ENCODE data around the gene BANP. TPM values are rescaled to one million over a fixed set of nuclear protein-coding genes. Genes with fewer than 3 reads are reported as not detected.

The BANP gene
- total RNA-seq, 1 donor from 2014 or later = 28.2 TPM

- no peak overlapping the region for H3K4me3 ChIP-seq (ENCODE audit: low read length in 3 of 3)
- H3K27ac ChIP-seq (ENCODE audit: low read depth, low read length) = peak overlapping the region; percentile 43
- H3K4me1 ChIP-seq (ENCODE audit: control insufficient read depth in 3 of 3, insufficient read depth in 3 of 3, low read length in 3 of 3) = peaks cover 39 to 52% (median 47%) of the 10 kb centered on the region in 3 donors
- peak overlapping the region in 2 of 3 donors; percentile 16 to 47 for H3K9ac ChIP-seq (ENCODE audit: low read depth in 1 of 3, low read length in 3 of 3)
- H3K27me3 ChIP-seq (ENCODE audit: control insufficient read depth in 3 of 3, insufficient read depth in 3 of 3, low read length in 3 of 3) = no peaks in the 10 kb centered on the region
- H3K9me3 ChIP-seq (ENCODE audit: control insufficient read depth in 3 of 3, low read length in 3 of 3) = no peaks in the 10 kb centered on the region
- peaks cover 6 to 7% (median 6%) of the 10 kb centered on the region in 3 donors for H3K36me3 ChIP-seq (ENCODE audit: control insufficient read depth in 3 of 3, insufficient read depth in 3 of 3, low read length in 3 of 3)
Measured at GRCh38 chr16:87955302-87956097, 4.3 kb downstream of the BANP start.

- Histone ChIP-seq H3K9me3 (ENCODE audit: control insufficient read depth in 3 of 3, low read length in 3 of 3) (no peaks in the 10 kb centered on the region), H3K4me3 (ENCODE audit: low read length in 3 of 3) (no peak overlapping the region), H3K27ac (ENCODE audit: low read depth, low read length) (peak overlapping the region; percentile 14), H3K27me3 (ENCODE audit: control insufficient read depth in 3 of 3, insufficient read depth in 3 of 3, low read length in 3 of 3) (no peaks in the 10 kb centered on the region), H3K36me3 (ENCODE audit: control insufficient read depth in 3 of 3, insufficient read depth in 3 of 3, low read length in 3 of 3) (peaks cover 6 to 7% (median 6%) of the 10 kb centered on the region in 3 donors), H3K9ac (ENCODE audit: low read depth in 1 of 3, low read length in 3 of 3) (peak overlapping the region in 2 of 3 donors; percentile 16 to 47), H3K4me1 (ENCODE audit: control insufficient read depth in 3 of 3, insufficient read depth in 3 of 3, low read length in 3 of 3) (peaks cover 38 to 52% (median 47%) of the 10 kb centered on the region in 3 donors)
Measured at GRCh38 chr16:87956098-87956364, 4.8 kb downstream of the BANP start.

DNA sequence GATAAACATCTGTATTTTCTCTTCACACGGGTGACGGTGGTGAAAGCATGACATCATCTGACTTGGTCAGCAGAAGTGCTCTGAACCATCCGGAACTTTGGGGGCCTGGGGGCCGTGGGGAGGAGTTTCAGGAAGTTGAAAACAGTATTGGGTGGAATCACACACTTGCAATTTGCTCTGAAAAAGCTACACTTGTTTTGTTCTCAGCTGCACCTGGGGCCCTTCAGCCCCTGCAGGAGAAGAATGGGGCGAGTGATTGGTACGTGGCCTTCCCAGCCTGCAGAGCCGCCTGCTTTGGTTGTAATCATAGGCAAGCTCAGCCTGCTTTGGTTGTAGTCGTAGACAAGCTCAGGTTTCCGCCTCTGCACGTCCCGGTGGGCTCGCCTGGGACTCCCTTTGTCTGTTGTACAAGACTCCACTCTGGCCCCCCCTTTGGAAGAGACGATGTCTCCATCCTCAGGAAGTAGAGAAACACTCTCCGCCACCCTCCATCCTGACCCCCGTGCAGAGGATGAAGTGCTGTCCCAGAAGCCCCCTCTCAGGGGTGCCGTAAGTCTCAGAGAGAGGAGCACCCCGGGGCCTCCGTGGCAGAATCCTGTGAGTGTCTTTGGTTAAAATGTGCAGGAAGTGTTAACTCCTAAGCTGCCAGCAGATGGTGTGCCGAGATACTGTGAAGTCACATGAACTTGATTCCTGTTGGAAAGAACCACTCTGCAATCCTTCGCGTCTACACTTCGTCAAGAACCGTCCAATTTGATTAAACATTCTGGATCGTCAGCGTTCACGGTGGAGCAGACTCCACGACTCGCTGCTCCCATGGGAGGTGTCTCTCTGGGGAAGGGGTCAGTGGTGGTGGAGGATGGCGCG is 5.4 kb downstream of the BANP start:
- no peaks in the 10 kb centered on the region for H3K9me3 ChIP-seq (ENCODE audit: control insufficient read depth in 3 of 3, low read length in 3 of 3)
- H3K4me1 ChIP-seq (ENCODE audit: control insufficient read depth in 3 of 3, insufficient read depth in 3 of 3, low read length in 3 of 3) = peaks cover 38 to 52% (median 47%) of the 10 kb centered on the region in 3 donors
- peak overlapping the region; percentile 14 for H3K27ac ChIP-seq (ENCODE audit: low read depth, low read length)
- peaks cover 6 to 7% (median 6%) of the 10 kb centered on the region in 3 donors for H3K36me3 ChIP-seq (ENCODE audit: control insufficient read depth in 3 of 3, insufficient read depth in 3 of 3, low read length in 3 of 3)
- H3K27me3 ChIP-seq (ENCODE audit: control insufficient read depth in 3 of 3, insufficient read depth in 3 of 3, low read length in 3 of 3) = no peaks in the 10 kb centered on the region
- H3K9ac ChIP-seq (ENCODE audit: low read depth in 1 of 3, low read length in 3 of 3) = peak overlapping the region in 2 of 3 donors; percentile 33 to 40
- peak overlapping the region in 2 of 3 donors; percentile 0 to 15 for H3K4me3 ChIP-seq (ENCODE audit: low read length in 3 of 3)

- Histone ChIP-seq H3K9me3 (ENCODE audit: control insufficient read depth in 3 of 3, low read length in 3 of 3) (no peaks in the 10 kb centered on the region), H3K4me3 (ENCODE audit: low read length in 3 of 3) (no peak overlapping the region), H3K27me3 (ENCODE audit: control insufficient read depth in 3 of 3, insufficient read depth in 3 of 3, low read length in 3 of 3) (no peaks in the 10 kb centered on the region), H3K27ac (ENCODE audit: low read depth, low read length) (no peak overlapping the region), H3K36me3 (ENCODE audit: control insufficient read depth in 3 of 3, insufficient read depth in 3 of 3, low read length in 3 of 3) (peaks cover 6 to 7% (median 6%) of the 10 kb centered on the region in 3 donors), H3K9ac (ENCODE audit: low read depth in 1 of 3, low read length in 3 of 3) (no peak overlapping the region), H3K4me1 (ENCODE audit: control insufficient read depth in 3 of 3, insufficient read depth in 3 of 3, low read length in 3 of 3) (peaks cover 31 to 44% (median 41%) of the 10 kb centered on the region in 3 donors)
Measured at GRCh38 chr16:87957296-87958094, 6.3 kb downstream of the BANP start.

GRCh38 chr16:87958632-87959031 is 7.4 kb downstream of the BANP start:
- peaks cover 6 to 7% (median 6%) of the 10 kb centered on the region in 3 donors for H3K36me3 ChIP-seq (ENCODE audit: control insufficient read depth in 3 of 3, insufficient read depth in 3 of 3, low read length in 3 of 3)
- no peaks in the 10 kb centered on the region for H3K27me3 ChIP-seq (ENCODE audit: control insufficient read depth in 3 of 3, insufficient read depth in 3 of 3, low read length in 3 of 3)
- H3K27ac ChIP-seq (ENCODE audit: low read depth, low read length) = no peak overlapping the region
- no peak overlapping the region for H3K4me3 ChIP-seq (ENCODE audit: low read length in 3 of 3)
- no peaks in the 10 kb centered on the region for H3K9me3 ChIP-seq (ENCODE audit: control insufficient read depth in 3 of 3, low read length in 3 of 3)
- no peak overlapping the region for H3K9ac ChIP-seq (ENCODE audit: low read depth in 1 of 3, low read length in 3 of 3)
- H3K4me1 ChIP-seq (ENCODE audit: control insufficient read depth in 3 of 3, insufficient read depth in 3 of 3, low read length in 3 of 3) = peaks cover 29 to 44% (median 38%) of the 10 kb centered on the region in 3 donors

DNA sequence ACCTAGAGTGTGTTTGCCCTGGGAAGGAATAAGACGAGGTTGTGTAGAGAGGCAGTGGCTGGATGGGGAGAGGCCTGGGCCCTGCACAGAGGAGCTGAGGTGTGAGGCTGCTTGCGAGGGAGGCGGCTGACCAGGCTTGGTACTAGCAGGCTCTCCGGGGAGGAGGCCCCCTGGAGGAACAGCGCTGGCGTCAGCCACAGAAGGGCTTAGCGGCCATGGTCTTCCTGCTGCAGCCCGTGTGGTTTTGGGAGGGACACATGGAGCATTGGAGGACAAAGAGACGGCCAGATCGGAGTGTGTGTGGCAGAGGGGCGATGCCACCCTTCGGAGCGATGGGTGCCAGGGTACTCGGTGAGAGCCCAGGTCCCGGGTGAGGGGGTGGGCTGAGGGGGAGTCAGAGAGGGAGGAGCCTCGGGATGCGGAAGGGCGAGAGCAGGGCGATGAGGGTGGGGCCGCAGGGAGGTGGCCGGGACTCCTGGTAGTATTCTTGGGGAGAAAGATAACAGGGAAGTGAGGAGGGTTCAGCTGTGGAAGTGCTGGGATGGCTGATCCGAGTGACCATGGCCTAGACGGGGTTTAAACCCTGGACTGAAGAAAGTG is 8.3 kb downstream of the BANP start:
- H3K4me1 ChIP-seq (ENCODE audit: control insufficient read depth in 3 of 3, insufficient read depth in 3 of 3, low read length in 3 of 3) = peaks cover 31 to 47% (median 39%) of the 10 kb centered on the region in 3 donors
- no peaks in the 10 kb centered on the region for H3K27me3 ChIP-seq (ENCODE audit: control insufficient read depth in 3 of 3, insufficient read depth in 3 of 3, low read length in 3 of 3)
- peak overlapping the region in 1 of 3 donors; percentile 20 for H3K9ac ChIP-seq (ENCODE audit: low read depth in 1 of 3, low read length in 3 of 3)
- H3K27ac ChIP-seq (ENCODE audit: low read depth, low read length) = no peak overlapping the region
- no peaks in the 10 kb centered on the region for H3K9me3 ChIP-seq (ENCODE audit: control insufficient read depth in 3 of 3, low read length in 3 of 3)
- H3K4me3 ChIP-seq (ENCODE audit: low read length in 3 of 3) = no peak overlapping the region
- peaks cover 3 to 7% (median 6%) of the 10 kb centered on the region in 3 donors for H3K36me3 ChIP-seq (ENCODE audit: control insufficient read depth in 3 of 3, insufficient read depth in 3 of 3, low read length in 3 of 3)

DNA sequence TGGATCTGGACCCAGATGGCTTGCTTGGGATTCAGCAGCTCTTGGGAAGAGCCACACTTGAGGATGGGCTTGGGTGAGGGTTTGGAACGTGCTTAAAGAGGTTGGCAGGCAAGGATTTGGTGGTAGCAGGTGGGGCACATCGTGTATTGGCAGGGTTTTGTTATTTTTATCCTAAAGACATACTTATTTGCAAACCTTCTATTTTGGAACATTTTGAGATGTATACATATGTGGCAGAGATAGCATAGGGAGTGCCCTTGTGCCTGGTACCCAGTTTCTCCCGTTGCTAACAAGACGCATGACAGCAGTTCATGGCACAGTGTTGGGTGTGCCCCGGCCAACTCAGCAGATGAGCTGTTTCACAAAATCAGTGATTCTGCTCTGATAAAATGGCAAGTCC is 9.1 kb downstream of the BANP start:
- Histone ChIP-seq H3K4me1 (ENCODE audit: control insufficient read depth in 3 of 3, insufficient read depth in 3 of 3, low read length in 3 of 3) (peaks cover 31 to 40% (median 35%) of the 10 kb centered on the region in 3 donors), H3K9me3 (ENCODE audit: control insufficient read depth in 3 of 3, low read length in 3 of 3) (no peaks in the 10 kb centered on the region), H3K27me3 (ENCODE audit: control insufficient read depth in 3 of 3, insufficient read depth in 3 of 3, low read length in 3 of 3) (no peaks in the 10 kb centered on the region), H3K36me3 (ENCODE audit: control insufficient read depth in 3 of 3, insufficient read depth in 3 of 3, low read length in 3 of 3) (peaks cover 0 to 7% (median 4%) of the 10 kb centered on the region in 3 donors), H3K4me3 (ENCODE audit: low read length in 3 of 3) (no peak overlapping the region), H3K9ac (ENCODE audit: low read depth in 1 of 3, low read length in 3 of 3) (peak overlapping the region in 2 of 3 donors; percentile 20 to 45), H3K27ac (ENCODE audit: low read depth, low read length) (no peak overlapping the region)

DNA sequence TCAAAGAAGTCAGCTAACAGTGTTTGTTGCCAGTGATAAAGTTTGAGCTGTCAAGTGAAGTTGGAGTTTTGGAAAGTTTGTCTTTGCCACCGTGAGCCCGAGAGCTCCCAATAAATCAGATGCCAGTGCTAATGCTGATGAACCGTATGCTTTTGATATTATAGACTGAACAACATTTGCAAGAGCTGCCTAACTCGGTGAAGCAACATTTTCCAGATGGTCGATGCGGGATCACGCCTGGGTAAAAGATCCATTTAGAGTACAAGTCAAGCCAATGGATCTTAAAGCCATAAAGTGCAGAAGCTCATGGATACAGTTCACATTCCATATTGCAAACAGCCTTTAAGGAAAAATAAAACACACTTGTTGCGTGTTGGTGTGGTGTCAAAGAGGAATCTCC is 9.6 kb downstream of the BANP start:
- Histone ChIP-seq H3K4me3 (ENCODE audit: low read length in 3 of 3) (no peak overlapping the region), H3K9me3 (ENCODE audit: control insufficient read depth in 3 of 3, low read length in 3 of 3) (no peaks in the 10 kb centered on the region), H3K4me1 (ENCODE audit: control insufficient read depth in 3 of 3, insufficient read depth in 3 of 3, low read length in 3 of 3) (peaks cover 29 to 37% (median 33%) of the 10 kb centered on the region in 3 donors), H3K9ac (ENCODE audit: low read depth in 1 of 3, low read length in 3 of 3) (no peak overlapping the region), H3K27me3 (ENCODE audit: control insufficient read depth in 3 of 3, insufficient read depth in 3 of 3, low read length in 3 of 3) (no peaks in the 10 kb centered on the region), H3K36me3 (ENCODE audit: control insufficient read depth in 3 of 3, insufficient read depth in 3 of 3, low read length in 3 of 3) (peaks cover 0 to 7% (median 4%) of the 10 kb centered on the region in 3 donors), H3K27ac (ENCODE audit: low read depth, low read length) (no peak overlapping the region)

GRCh38 chr16:87961623-87962022 is 10.4 kb downstream of the BANP start:
- H3K4me1 ChIP-seq (ENCODE audit: control insufficient read depth in 3 of 3, insufficient read depth in 3 of 3, low read length in 3 of 3) = peaks cover 27 to 34% (median 33%) of the 10 kb centered on the region in 3 donors

More at GRCh38 chr16:87961623-87962022, 10.4 kb downstream of the BANP start:
- peaks cover 0 to 7% (median 4%) of the 10 kb centered on the region in 3 donors for H3K36me3 ChIP-seq (ENCODE audit: control insufficient read depth in 3 of 3, insufficient read depth in 3 of 3, low read length in 3 of 3)
- H3K9me3 ChIP-seq (ENCODE audit: control insufficient read depth in 3 of 3, low read length in 3 of 3) = no peaks in the 10 kb centered on the region
- no peak overlapping the region for H3K9ac ChIP-seq (ENCODE audit: low read depth in 1 of 3, low read length in 3 of 3)
- no peak overlapping the region for H3K27ac ChIP-seq (ENCODE audit: low read depth, low read length)
- H3K4me3 ChIP-seq (ENCODE audit: low read length in 3 of 3) = no peak overlapping the region
- no peaks in the 10 kb centered on the region for H3K27me3 ChIP-seq (ENCODE audit: control insufficient read depth in 3 of 3, insufficient read depth in 3 of 3, low read length in 3 of 3)
